ENCODE results near the gene KIAA1755.
A peak's percentile ranks its signal among the peaks of the same experiment; 100 is the strongest.

KIAA1755 gene

GRCh38 chr20:38223743-38224100, 36.8 kb downstream of the KIAA1755 start:
- no peak for DNase-seq (ENCODE audit: low spot score)
- ChIA-PET CTCF (interaction anchor here (0.8 to 5.0 kb wide), 11 partner anchors 8 to 659 kb away, joined by 3 to 47 read pairs (median 4); no protein-coding TSS in a partner anchor), POLR2A (ENCODE audit: low non-redundant PET) (no interaction called here)
- H3K27ac ChIP-seq, result no peak overlapping the region
- no peak for TF ChIP-seq CTCF (conservative IDR thresholded peaks at IDR 0.05; ENCODE audit: low read depth)

- ChIA-PET CTCF (interaction anchor here (0.6 to 5.0 kb wide), 19 partner anchors 8 to 679 kb away, joined by 3 to 55 read pairs (median 4); no protein-coding TSS in a partner anchor), POLR2A (ENCODE audit: low non-redundant PET) (no interaction called here)
- TF ChIP-seq CTCF (conservative IDR thresholded peaks at IDR 0.05; ENCODE audit: low read depth), result peak; percentile 83
- no peak for DNase-seq (ENCODE audit: low spot score)
- H3K27ac ChIP-seq, result no peak overlapping the region
Observed at GRCh38 chr20:38222923-38223742, 37.4 kb downstream of the KIAA1755 start.

- ChIA-PET POLR2A (ENCODE audit: low non-redundant PET) (no interaction called here), CTCF (interaction anchor here (0.6 to 5.0 kb wide), 36 partner anchors 9 to 679 kb away, joined by 3 to 88 read pairs (median 4); partner anchors contain the start of genes RPRD1B, TGM2 and TTI1)
- peak; percentile 87 for DNase-seq (ENCODE audit: low spot score)
- H3K27ac ChIP-seq, result no peak overlapping the region
- peak; percentile 100 for TF ChIP-seq CTCF (conservative IDR thresholded peaks at IDR 0.05; ENCODE audit: low read depth)
Observed at GRCh38 chr20:38222231-38222922, 38.2 kb downstream of the KIAA1755 start.

GRCh38 chr20:38221119-38221589, 39.4 kb downstream of the KIAA1755 start:
- DNase-seq (ENCODE audit: low spot score), result peak; percentile 94
- no peak overlapping the region for H3K27ac ChIP-seq
- POLR2A ChIA-PET (ENCODE audit: low non-redundant PET), result interaction anchor here (0.6 kb wide), 1 partner anchor 22 kb away, joined by 3 read pairs; no protein-coding TSS in a partner anchor
- peak; percentile 99 for TF ChIP-seq CTCF (conservative IDR thresholded peaks at IDR 0.05; ENCODE audit: low read depth)
- CTCF ChIA-PET, result interaction anchor here (0.6 to 5.0 kb wide), 75 partner anchors 9 to 1934 kb away, joined by 3 to 88 read pairs (median 4); partner anchors contain the start of genes RPRD1B, SNHG17, TGM2 and TTI1

- CTCF ChIA-PET, result interaction anchor here (0.6 to 5.0 kb wide), 62 partner anchors 10 to 1933 kb away, joined by 3 to 88 read pairs (median 4); partner anchors contain the start of genes RPRD1B, SNHG17, TGM2 and TTI1
- POLR2A ChIA-PET (ENCODE audit: low non-redundant PET), result interaction anchor here (0.6 kb wide), 1 partner anchor 21 kb away, joined by 3 read pairs; no protein-coding TSS in a partner anchor
- DNase-seq (ENCODE audit: low spot score), result no peak
- no peak for TF ChIP-seq CTCF (conservative IDR thresholded peaks at IDR 0.05; ENCODE audit: low read depth)
- H3K27ac ChIP-seq, result no peak overlapping the region
Observed at GRCh38 chr20:38220587-38221118, 39.9 kb downstream of the KIAA1755 start.

Measured in RWPE1 (cell line).